HEK293T (cell line): ENCODE data around the gene PPP3R1.

Experiments used
- BHLHE40 ChIP-seq: fragments of 450-650 bp; IDR thresholded peaks from 2 replicates; pipeline ENCODE4 v1.6.1; 2016; ENCODE audit warnings: mild to moderate bottlenecking, moderate library complexity, borderline replicate concordance
- HDGF ChIP-seq: fragments of 450-650 bp; IDR thresholded peaks from 2 replicates; pipeline ENCODE4 v1.6.1; 2017; ENCODE audit warnings: antibody characterized with exemption, borderline replicate concordance
- L3MBTL2 ChIP-seq: fragments of 450-650 bp; conservative IDR thresholded peaks from 2 replicates; pipeline ENCODE4 v1.6.1; 2016; ENCODE audit warnings: mild to moderate bottlenecking
- PKNOX1 ChIP-seq: fragments of 450-650 bp; IDR thresholded peaks from 2 replicates; pipeline ENCODE4 v1.6.1; 2016
- SP1 ChIP-seq: fragments of 450-650 bp; IDR thresholded peaks from 2 replicates; pipeline ENCODE4 v1.6.1; 2017
- ZNF384 ChIP-seq: fragments of 450-650 bp; IDR thresholded peaks from 2 replicates; pipeline ENCODE4 v1.6.1; 2016

GRCh38 chr2:68187329-68187728 lies 65.0 kb downstream of the PPP3R1 start:
- TF ChIP-seq HDGF (no peak), BHLHE40 (no peak), ZNF384 (no peak), L3MBTL2 (no peak), PKNOX1 (no peak), SP1 (no peak)
